Sigmoid colon (tissue), 4 donors: ENCODE results near the gene PLSCR3.

Experiments used
- CTCF ChIP-seq, 4 experiments: fragments of 450-650 bp in 3 of 4; fragments of 200-600 bp in 1 of 4; IDR thresholded peaks; one replicate each; pipeline ENCODE4 v1.5.1; 2016 to 2019; ENCODE audit warnings: antibody characterized with exemption in 4 of 4, mild to moderate bottlenecking in 3 of 4, moderate library complexity in 2 of 4
- EP300 ChIP-seq, 4 donors: sonication (generic); formaldehyde crosslinking; IDR thresholded peaks; one replicate each; pipeline ENCODE4 v1.6.1; 2017; ENCODE audit warnings: antibody characterized with exemption in 4 of 4
- POLR2A ChIP-seq, 2 donors: fragments of 450-650 bp; IDR thresholded peaks; one replicate each; pipeline ENCODE4 v1.6.1; 2016; ENCODE audit warnings: antibody characterized with exemption in 2 of 2, mild to moderate bottlenecking in 2 of 2, moderate library complexity in 2 of 2
- POLR2AphosphoS5 ChIP-seq, 4 donors: sonication (generic); formaldehyde crosslinking; IDR thresholded peaks; one replicate each; pipeline ENCODE4 v1.6.1; 2017; ENCODE audit warnings: antibody characterized with exemption in 4 of 4

DNA sequence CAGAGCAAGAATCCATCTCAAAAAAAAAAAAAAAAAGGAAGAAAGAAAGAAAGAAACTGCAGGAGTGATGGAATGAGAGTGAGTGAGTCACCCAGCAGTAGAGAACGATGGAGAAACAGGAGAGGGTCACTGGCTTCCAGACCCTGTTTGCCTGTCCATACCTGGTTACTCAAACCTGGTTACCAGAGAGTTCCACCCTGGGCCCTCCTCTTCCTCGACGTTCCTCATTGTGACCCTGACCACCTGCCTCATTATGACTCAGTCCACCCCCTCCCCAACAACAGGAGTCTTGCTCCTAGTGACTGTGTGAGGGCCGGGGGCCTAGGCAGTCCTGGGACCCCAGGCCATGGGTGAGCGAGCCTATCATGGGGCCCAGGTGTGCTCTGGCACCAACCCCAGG is 34.2 kb upstream of the PLSCR3 start, which contains the start of gene SPEM3:
- TF ChIP-seq CTCF (IDR thresholded peaks at IDR 0.05), result no peak
- TF ChIP-seq POLR2AphosphoS5 (IDR thresholded peaks at IDR 0.05), result no peak
- no peak for TF ChIP-seq EP300 (IDR thresholded peaks at IDR 0.05)
- TF ChIP-seq POLR2A (IDR thresholded peaks at IDR 0.05), result no peak
